Brain pericyte (primary cell): Measurements from ENCODE around the gene CADPS2.

ENCODE experiments used
- DNase-seq: peaks from one replicate; pipeline ENCODE4 v3.0.0-alpha.2; 2012; ENCODE audit warnings: low read depth, low spot score

The CADPS2 gene

DNA sequence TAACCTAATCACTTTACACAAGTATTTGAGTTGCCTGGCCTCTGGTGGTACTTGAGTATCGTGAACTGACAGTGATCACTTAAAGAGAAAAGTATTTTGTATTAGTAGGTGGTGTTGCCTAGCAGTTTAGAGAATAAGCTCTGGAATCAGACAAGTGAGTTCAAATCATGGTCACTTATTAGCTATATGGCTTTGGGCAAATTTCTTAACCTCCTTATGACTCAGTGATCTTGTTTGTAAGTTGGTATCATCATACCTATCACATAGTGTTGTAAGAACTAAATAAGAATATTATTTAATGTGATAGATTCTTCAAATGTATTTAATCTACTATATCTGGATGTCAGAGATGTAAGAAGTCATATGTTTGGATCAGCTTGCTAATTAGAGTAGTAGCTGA, 351.2 kb downstream of the CADPS2 start:
- DNase-seq = no peak

DNA sequence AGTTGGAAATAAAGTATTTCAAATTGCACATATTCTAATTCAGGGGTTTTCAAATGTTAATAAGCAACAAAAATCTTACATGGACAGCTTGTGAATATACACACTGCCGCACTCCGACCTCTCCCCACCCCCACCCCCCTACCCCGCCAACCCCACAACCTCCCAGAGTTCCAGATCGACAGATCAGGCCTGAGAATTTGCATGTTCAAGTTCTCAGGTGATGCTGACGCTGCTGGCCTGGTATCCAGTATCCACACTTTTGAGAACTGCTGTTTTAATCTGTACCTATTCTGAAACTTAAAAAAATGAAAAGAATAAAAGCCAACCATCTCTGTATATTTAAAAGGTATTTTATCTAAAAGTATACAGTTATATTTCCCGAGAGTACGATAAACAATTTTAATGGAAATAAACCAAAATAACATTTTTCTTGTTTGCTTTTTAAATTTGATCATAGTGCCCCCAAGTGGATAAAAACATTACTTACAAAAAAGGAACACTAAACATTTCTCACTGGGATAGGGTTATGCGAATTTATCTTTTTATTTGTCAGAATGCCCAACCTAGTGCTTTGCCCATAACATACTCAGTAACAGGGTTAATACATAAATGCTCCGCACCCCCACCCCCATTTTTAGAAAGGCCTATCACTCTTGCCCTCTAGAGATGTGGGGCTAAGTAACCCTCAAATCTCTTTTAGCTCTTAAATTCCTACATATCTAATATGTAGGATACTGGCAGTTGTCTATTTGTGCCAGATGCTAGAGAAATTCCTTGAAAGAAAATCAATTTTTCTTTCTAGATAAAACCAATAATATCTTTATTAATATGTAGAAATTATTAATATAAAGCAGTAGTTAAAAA, 353.6 kb downstream of the CADPS2 start:
- DNase-seq = no peak

DNA sequence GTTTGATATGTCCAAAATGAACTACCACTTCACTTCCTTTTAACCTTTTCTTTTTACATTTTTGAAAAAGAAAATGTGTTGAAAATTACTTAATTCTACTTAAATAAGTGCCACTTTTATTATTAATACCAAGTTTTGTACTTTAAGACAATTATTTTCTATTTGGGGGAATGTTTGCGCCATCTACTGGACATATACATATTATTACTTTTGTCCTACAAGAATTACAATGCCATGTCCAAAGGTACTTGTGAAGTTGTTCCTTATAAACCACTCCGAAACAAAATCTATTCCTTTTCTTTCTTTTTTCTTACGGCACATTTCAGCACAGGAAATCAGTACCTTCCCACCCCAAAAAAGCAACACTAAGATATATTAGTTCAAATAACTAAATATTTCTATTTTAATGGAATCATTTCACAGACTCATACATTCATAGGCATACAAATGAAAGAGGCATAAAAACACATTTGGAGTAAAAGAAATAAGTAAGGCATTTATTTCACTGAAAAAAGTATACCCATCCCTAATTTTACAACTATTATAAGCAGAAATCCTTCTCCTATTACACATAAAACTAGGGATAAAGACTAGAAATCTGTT, 357.3 kb downstream of the CADPS2 start:
- no peak for DNase-seq

GRCh38 chr7:122525355-122525754, 360.9 kb downstream of the CADPS2 start:
- DNase-seq = no peak

DNA sequence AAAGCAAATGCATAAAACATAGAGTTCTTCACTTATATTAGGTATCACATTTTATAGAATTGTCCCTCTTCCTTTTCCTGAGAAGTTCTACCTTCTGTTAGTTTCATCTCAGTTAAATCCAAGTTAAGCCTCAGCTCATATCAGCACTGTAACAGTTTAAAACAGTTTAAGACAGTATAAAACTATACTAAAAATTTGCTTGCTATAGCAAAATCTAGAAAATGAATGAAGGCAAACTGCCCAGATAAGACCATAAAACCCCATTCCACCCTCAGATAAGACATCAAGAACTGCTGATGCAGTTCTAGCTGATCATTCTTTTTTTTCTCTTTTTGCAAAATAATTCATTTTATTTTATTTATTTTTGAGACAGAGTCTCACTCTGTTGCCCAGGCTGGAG, 364.5 kb downstream of the CADPS2 start:
- no peak for DNase-seq

GRCh38 chr7:122520971-122521555, 365.2 kb downstream of the CADPS2 start:
- DNase-seq = no peak

DNA sequence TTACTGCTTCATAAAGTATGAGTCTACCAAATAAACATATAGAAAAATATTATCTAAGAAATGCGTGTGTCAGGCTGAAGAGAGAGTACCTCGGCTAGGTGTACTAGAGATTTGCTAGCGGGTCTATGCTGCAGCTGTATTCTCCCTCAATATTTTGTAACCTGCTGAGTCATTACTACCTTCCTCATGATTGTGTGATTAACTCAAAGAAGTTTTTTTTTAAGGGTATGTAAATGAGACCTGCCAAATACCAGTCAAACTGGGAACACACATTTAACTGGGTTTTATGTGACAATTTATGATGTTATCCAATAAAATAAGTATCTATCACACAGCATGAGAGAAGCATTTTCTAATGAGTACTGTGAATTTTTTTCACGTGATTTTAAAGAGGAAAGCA, 367.8 kb downstream of the CADPS2 start:
- DNase-seq = no peak

- DNase-seq = no peak
Measured at GRCh38 chr7:122517576-122517975, 368.7 kb downstream of the CADPS2 start.

DNA sequence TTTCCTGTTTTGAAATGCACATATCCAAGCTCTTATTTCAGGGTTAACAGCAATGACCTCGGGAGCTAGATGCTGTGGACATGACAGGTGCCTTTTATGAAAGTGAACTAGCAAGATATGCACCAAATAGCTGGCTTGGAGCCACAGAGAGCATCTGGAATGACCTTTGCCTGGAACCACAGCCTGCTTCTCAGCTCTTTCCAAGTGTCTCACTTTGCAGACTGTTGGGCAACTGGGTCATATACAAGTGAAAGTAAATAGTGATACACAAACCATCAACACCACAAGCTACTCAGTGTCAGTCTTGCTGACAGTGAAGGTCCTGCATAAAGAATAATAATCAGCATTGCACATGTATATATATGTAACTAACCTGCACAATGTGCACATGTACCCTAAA, 370.9 kb downstream of the CADPS2 start:
- no peak for DNase-seq

- no peak for DNase-seq
Measured at GRCh38 chr7:122511268-122511667, 375.0 kb downstream of the CADPS2 start.

- no peak for DNase-seq
Measured at GRCh38 chr7:122507591-122507990, 378.7 kb downstream of the CADPS2 start.

DNA sequence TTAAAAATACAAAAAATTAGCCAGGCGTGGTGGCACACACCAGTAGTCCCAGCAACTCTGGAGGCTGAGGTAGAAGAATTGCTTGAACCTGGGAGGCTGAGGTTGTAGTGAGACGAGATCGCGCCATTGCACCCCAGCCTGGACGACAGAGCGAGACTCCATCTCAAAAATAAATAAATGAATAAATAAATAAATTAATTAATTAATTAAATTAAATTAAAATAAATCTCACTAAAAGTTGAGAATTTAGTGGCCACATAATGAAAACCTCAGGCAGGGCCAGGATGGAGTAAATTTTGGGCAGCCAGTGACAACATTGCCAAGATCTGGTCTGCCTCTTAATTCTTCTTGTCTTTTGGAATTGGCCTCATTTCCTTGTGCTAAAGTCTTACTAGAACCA, 394.3 kb downstream of the CADPS2 start:
- no peak for DNase-seq

- DNase-seq = no peak
Measured at GRCh38 chr7:122488241-122488640, 398.0 kb downstream of the CADPS2 start.

- DNase-seq = no peak
Measured at GRCh38 chr7:122487131-122487530, 399.1 kb downstream of the CADPS2 start.

GRCh38 chr7:122485856-122486255, 400.4 kb downstream of the CADPS2 start:
- DNase-seq = no peak

DNA sequence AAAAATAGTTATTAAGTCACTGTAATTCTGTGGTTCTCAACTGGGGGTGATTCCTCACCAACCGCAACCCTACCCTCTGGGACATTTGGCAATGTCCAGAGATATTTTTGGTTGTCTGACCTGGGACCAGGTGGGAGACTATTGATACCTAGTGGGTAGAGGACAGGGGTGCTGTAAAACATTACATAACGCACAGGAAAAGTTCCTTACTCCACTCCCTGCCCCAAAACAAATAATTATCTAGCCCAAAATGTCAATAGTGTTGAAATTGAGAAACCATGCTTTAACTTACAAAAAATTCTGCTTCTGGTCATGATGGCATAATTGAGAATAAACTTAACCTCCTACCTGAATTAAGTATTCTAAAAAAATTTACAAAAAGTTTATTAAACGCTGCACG, 404.0 kb downstream of the CADPS2 start:
- no peak for DNase-seq

GRCh38 chr7:122470859-122471258, 415.4 kb downstream of the CADPS2 start:
- DNase-seq = no peak

- DNase-seq = no peak
Measured at GRCh38 chr7:122468945-122469344, 417.3 kb downstream of the CADPS2 start.

GRCh38 chr7:122467661-122468449, 418.4 kb downstream of the CADPS2 start:
- DNase-seq = no peak

DNA sequence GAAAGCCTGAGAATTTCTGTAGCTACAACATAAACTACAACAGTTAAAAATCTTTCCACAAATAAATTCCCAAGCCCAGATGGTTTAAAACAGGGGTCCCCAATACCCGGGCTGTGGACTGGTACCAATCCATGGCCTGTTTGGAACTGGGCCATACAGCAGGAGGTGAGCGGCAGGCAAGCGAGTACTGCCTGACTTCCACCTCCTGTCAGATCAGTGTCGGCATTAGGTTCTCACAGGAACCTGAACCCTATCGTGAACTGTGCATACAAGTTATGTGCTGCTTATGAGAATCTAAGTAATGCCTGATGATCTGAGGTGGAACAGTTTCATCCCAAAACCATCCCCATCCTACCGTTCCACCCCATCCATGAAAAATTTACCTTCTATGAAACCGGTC, 421.0 kb downstream of the CADPS2 start:
- no peak for DNase-seq

- DNase-seq = no peak
Measured at GRCh38 chr7:122463631-122464030, 422.6 kb downstream of the CADPS2 start.

DNA sequence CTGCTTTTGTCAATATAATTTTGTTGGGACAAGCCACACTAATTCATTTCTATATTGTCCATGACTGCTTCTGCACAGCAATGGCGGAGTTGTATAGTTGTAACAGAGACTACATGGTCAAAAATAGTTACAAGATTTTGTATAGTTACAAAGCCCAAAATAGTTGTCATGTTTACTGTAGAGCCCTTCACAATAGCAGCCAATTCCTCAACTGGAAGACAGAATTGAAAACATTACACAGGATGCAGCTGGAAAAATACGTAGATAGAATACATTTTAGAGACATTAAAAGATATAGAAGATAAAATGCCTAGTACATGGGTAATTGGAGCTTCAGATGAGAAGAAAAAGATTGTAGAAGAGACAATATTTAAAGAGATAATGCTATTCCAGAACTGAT, 425.3 kb downstream of the CADPS2 start:
- DNase-seq = no peak
